ENCODE results near the gene BABAM2. TPM values are rescaled to one million over a fixed set of nuclear protein-coding genes. Genes with fewer than 3 reads are reported as not detected.
"Not testable (repeated sequence)": the region's sequence is repeated elsewhere in the genome, so short reads cannot be mapped to it uniquely, and the experiment has no call there.

Gene BABAM2
- total and polyA plus RNA-seq, 2 experiments from 2014 or later = 28.8 to 43.6 TPM

DNA sequence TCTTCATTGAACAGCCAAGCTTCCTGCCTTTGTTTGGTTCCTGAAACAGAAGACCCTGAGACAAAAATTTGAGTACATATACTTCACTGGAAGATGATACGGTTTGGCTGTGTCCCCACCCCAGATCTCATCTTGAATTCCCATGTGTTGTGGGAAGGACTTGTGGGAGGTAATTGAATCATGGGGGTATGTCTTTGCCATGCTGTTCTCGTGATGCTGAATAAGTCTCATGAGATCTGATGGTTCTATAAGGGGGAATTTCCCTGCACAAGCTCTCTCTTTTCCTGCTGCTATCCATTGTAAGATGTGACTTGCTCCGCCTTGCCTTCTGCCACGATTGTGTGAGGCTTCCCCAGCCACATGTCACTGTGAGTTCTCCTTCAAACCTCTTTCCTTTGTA is 76.5 kb downstream of the BABAM2 start:
- DNase-seq (ENCODE audit: low spot score) = no peak
- H3K79me2 ChIP-seq = peaks cover 27% of the 10 kb centered on the region
- TF ChIP-seq EZH2 (IDR thresholded peaks at IDR 0.05; ENCODE audit: borderline replicate concordance) = no peak
- no peak for TF ChIP-seq EZH2phosphoT487 (IDR thresholded peaks at IDR 0.05; ENCODE audit: low read depth, severe bottlenecking, unreplicated experiment)
- TF ChIP-seq, protein P1, sequence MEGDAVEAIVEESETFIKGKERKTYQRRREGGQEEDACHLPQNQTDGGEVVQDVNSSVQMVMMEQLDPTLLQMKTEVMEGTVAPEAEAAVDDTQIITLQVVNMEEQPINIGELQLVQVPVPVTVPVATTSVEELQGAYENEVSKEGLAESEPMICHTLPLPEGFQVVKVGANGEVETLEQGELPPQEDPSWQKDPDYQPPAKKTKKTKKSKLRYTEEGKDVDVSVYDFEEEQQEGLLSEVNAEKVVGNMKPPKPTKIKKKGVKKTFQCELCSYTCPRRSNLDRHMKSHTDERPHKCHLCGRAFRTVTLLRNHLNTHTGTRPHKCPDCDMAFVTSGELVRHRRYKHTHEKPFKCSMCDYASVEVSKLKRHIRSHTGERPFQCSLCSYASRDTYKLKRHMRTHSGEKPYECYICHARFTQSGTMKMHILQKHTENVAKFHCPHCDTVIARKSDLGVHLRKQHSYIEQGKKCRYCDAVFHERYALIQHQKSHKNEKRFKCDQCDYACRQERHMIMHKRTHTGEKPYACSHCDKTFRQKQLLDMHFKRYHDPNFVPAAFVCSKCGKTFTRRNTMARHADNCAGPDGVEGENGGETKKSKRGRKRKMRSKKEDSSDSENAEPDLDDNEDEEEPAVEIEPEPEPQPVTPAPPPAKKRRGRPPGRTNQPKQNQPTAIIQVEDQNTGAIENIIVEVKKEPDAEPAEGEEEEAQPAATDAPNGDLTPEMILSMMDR (IDR thresholded peaks at IDR 0.05; ENCODE audit: poor library complexity) = no peak
- H3K4me3 ChIP-seq = no peak overlapping the region
- H3K36me3 ChIP-seq (replicated peaks; ENCODE audit: insufficient read depth, low read depth) = no peaks in the 10 kb centered on the region
- H2AFZ ChIP-seq = no peak overlapping the region
- 94% methylated on average over 4 of the region's 4 CpGs for WGBS (ENCODE audit: low lambda C conversion rate, missing lambda C conversion rate)
- no peaks in the 10 kb centered on the region for H3K4me1 ChIP-seq (ENCODE audit: insufficient read depth)
- no peaks in the 10 kb centered on the region for H4K20me1 ChIP-seq (ENCODE audit: insufficient read depth, poor library complexity, severe bottlenecking)
- no peaks in the 10 kb centered on the region for H3K9me2 ChIP-seq (replicated peaks; ENCODE audit: insufficient read depth)
- H3K27ac ChIP-seq = peak overlapping the region; percentile 48
- no peaks in the 10 kb centered on the region for H3K9me3 ChIP-seq (ENCODE audit: low read depth)
- H3K4me2 ChIP-seq = peak overlapping the region; percentile 14
- H3K27me3 ChIP-seq = no peaks in the 10 kb centered on the region

DNA sequence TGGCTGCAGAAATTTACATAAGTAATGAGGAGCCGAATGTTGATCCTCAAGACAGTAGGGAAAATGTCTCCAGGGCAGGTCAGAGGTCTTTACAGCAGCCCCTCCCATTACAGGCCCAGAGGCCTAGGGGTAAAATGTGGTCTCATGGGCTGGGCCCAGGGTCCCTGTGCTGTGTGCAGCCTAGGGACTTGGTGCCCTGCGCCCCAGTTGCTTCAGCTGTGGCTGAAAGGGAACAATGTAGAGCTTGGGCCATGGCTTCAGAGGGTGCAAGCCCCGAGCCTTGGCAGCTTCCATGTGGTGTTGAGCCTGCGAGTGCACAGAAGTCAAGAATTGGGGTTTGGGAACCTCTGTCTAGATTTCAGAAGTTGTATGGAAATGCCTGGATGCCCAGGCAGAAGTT is 77.5 kb downstream of the BABAM2 start:
- 95% methylated on average over 4 of the region's 4 CpGs for WGBS (ENCODE audit: low lambda C conversion rate, missing lambda C conversion rate)
- H3K27me3 ChIP-seq; DNase-seq (ENCODE audit: low spot score): not testable (repeated sequence)

DNA sequence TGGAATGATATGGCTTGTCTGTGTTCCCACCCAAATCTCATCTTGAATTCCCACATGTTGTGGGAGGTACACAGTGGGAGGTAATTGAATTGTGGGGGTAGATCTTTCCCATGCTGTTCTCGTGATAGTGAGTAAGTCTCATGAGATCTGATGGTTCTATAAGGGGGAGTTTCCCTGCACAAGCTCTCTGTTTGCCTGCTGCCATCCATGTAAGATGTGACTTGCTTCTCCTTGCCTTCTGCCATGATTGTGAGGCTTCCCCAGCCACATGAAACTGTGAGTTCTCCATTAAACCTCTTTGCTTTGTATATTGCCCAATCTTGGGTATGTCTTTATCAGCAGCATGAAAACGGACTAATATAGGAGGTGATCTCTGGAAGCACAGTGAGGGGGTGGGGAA is 78.4 kb downstream of the BABAM2 start:
- H3K9me3 ChIP-seq (ENCODE audit: low read depth); H3K4me1 ChIP-seq (ENCODE audit: insufficient read depth); H2AFZ ChIP-seq; DNase-seq (ENCODE audit: low spot score); H3K27me3 ChIP-seq; H4K20me1 ChIP-seq (ENCODE audit: insufficient read depth, poor library complexity, severe bottlenecking); H3K4me2 ChIP-seq; H3K4me3 ChIP-seq; H3K36me3 ChIP-seq (replicated peaks; ENCODE audit: insufficient read depth, low read depth); H3K9me2 ChIP-seq (replicated peaks; ENCODE audit: insufficient read depth); H3K27ac ChIP-seq: not testable (repeated sequence)
- 100% methylated on average over 2 of the region's 2 CpGs for WGBS (ENCODE audit: low lambda C conversion rate, missing lambda C conversion rate)
- H3K79me2 ChIP-seq = peaks cover 16% of the 10 kb centered on the region

More for the DNA sequence above, 77.5 kb downstream of the BABAM2 start:
- H3K9me3 ChIP-seq (ENCODE audit: low read depth); H3K4me2 ChIP-seq; H4K20me1 ChIP-seq (ENCODE audit: insufficient read depth, poor library complexity, severe bottlenecking); H2AFZ ChIP-seq; H3K9me2 ChIP-seq (replicated peaks; ENCODE audit: insufficient read depth); H3K27ac ChIP-seq; H3K4me3 ChIP-seq; H3K36me3 ChIP-seq (replicated peaks; ENCODE audit: insufficient read depth, low read depth); H3K4me1 ChIP-seq (ENCODE audit: insufficient read depth): not testable (repeated sequence)
- peaks cover 17% of the 10 kb centered on the region for H3K79me2 ChIP-seq

DNA sequence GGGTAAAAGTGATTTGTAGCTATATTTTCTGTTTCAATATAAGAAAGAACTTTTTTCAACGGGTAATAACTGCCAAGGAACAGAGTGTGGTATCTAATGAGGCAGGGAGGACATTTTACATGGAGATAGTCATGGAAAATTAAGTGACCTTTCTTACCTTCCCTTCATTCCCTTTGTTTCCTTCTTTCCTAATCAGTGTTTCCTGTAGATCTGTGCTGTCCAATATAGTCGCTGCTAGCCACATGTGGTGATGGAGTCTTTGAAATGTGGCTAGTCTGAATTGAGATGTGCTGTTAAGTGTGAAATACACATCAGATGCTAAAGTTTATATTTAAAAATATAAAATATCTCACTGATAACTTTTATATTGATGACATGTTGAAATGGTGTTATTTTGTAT is 81.8 kb downstream of the BABAM2 start:
- Histone ChIP-seq H3K4me2 (no peak overlapping the region), H2AFZ (no peak overlapping the region), H3K36me3 (replicated peaks; ENCODE audit: insufficient read depth, low read depth) (no peaks in the 10 kb centered on the region), H3K79me2 (no peaks in the 10 kb centered on the region), H3K4me1 (ENCODE audit: insufficient read depth) (no peaks in the 10 kb centered on the region), H3K27me3 (no peaks in the 10 kb centered on the region), H4K20me1 (ENCODE audit: insufficient read depth, poor library complexity, severe bottlenecking) (no peaks in the 10 kb centered on the region), H3K9me3 (ENCODE audit: low read depth) (no peaks in the 10 kb centered on the region), H3K27ac (no peak overlapping the region), H3K9me2 (replicated peaks; ENCODE audit: insufficient read depth) (no peaks in the 10 kb centered on the region), H3K4me3 (no peak overlapping the region)
- no peak for DNase-seq (ENCODE audit: low spot score)
- 95% methylated on average over 2 of the region's 2 CpGs for WGBS (ENCODE audit: low lambda C conversion rate, missing lambda C conversion rate)
- TF ChIP-seq EZH2 (IDR thresholded peaks at IDR 0.05; ENCODE audit: borderline replicate concordance) (no peak), EZH2phosphoT487 (IDR thresholded peaks at IDR 0.05; ENCODE audit: low read depth, severe bottlenecking, unreplicated experiment) (no peak)
- TF ChIP-seq, protein P1 (IDR thresholded peaks at IDR 0.05; ENCODE audit: poor library complexity) = no peak

DNA sequence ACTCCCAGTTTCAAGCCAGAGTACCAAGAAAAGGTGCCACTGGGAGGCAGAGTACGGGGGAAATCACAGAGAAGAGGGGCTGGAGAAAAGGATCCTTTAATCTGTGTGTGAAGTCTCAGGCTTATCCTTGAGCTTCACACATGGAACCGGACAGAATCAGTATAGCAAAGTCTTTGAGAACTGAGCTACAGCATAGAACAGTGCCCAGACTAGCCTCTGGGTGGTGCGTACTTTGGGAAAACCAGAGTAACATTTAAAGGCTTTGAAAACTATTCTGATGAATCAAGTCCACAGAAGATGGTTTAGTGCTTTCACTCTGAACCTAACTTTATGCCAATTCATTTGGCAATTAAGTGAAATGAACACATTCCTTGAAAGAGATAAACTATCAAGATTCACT is 83.1 kb downstream of the BABAM2 start:
- Histone ChIP-seq H3K4me2 (no peak overlapping the region), H3K79me2 (no peaks in the 10 kb centered on the region), H3K27ac (no peak overlapping the region), H3K27me3 (no peaks in the 10 kb centered on the region), H3K4me3 (no peak overlapping the region), H2AFZ (no peak overlapping the region), H3K9me3 (ENCODE audit: low read depth) (no peaks in the 10 kb centered on the region), H3K9me2 (replicated peaks; ENCODE audit: insufficient read depth) (no peaks in the 10 kb centered on the region), H3K4me1 (ENCODE audit: insufficient read depth) (no peaks in the 10 kb centered on the region), H3K36me3 (replicated peaks; ENCODE audit: insufficient read depth, low read depth) (no peaks in the 10 kb centered on the region), H4K20me1 (ENCODE audit: insufficient read depth, poor library complexity, severe bottlenecking) (no peaks in the 10 kb centered on the region)
- DNase-seq (ENCODE audit: low spot score) = peak; percentile 20
- WGBS (ENCODE audit: low lambda C conversion rate, missing lambda C conversion rate) = 55% methylated on average over 3 of the region's 3 CpGs
- TF ChIP-seq EZH2 (IDR thresholded peaks at IDR 0.05; ENCODE audit: borderline replicate concordance) (no peak), EZH2phosphoT487 (IDR thresholded peaks at IDR 0.05; ENCODE audit: low read depth, severe bottlenecking, unreplicated experiment) (no peak)
- TF ChIP-seq, protein P1 (IDR thresholded peaks at IDR 0.05; ENCODE audit: poor library complexity) = no peak

Measured in hepatocyte (in vitro differentiated cells).